ENCODE results near the gene PAX8. TPM values are rescaled to one million over a fixed set of nuclear protein-coding genes. Genes with fewer than 3 reads are reported as not detected.
A peak's percentile ranks its signal among the peaks of the same experiment; 100 is the strongest.

PAX8 gene
- total and polyA plus RNA-seq, 2 donors (not counting 1 experiment from before 2014, with no cell fraction given): 0.26 to 0.50 TPM

- no peaks in the 10 kb centered on the region for H3K9me3 ChIP-seq (ENCODE audit: control insufficient read depth, insufficient read depth, low read depth, low read length)
- no peak overlapping the region for H3K4me2 ChIP-seq (ENCODE audit: extremely low read depth, insufficient read depth, low read length)
- no peak overlapping the region for H3K9ac ChIP-seq (ENCODE audit: insufficient read depth, low read length)
- H3K36me3 ChIP-seq (ENCODE audit: control insufficient read depth, insufficient read depth, low read length): no peaks in the 10 kb centered on the region
- DNase-seq (ENCODE audit: low read depth in 2 of 2): peak in 1 of 2 donors; percentile 58
- no peaks in the 10 kb centered on the region for H4K20me1 ChIP-seq (ENCODE audit: control insufficient read depth, extremely low read depth, insufficient read depth, low read length)
- no peak overlapping the region for H3K4me3 ChIP-seq (replicated peaks in 1 of 4; ENCODE audit: control extremely low read depth in 1 of 4, insufficient read depth in 1 of 4, low read depth in 3 of 4, low read length in 4 of 4)
- H3K27ac ChIP-seq (ENCODE audit: insufficient read depth, low read length): peak overlapping the region; percentile 69
- H3K4me1 ChIP-seq (ENCODE audit: control insufficient read depth, extremely low read depth, insufficient read depth, low read length): peaks cover 16% of the 10 kb centered on the region
- no peaks in the 10 kb centered on the region for H3K27me3 ChIP-seq (ENCODE audit: control insufficient read depth, insufficient read depth, low read length)
- no peaks in the 10 kb centered on the region for H3K79me2 ChIP-seq (ENCODE audit: control insufficient read depth, insufficient read depth, low read length)
- no peak overlapping the region for H2AFZ ChIP-seq (ENCODE audit: low read length)
- TF ChIP-seq CTCF (conservative IDR thresholded peaks at IDR 0.05 in 1 of 2, IDR thresholded peaks at IDR 0.05 in 1 of 2; ENCODE audit: low read depth in 1 of 2, low read length in 2 of 2) (no peak), EZH2 (IDR thresholded peaks at IDR 0.05; ENCODE audit: low read length, missing control alignments) (no peak)
Measured at GRCh38 chr2:113284476-113284875, 5.8 kb upstream of the PAX8 start.

GRCh38 chr2:113283704-113284284 is 5.1 kb upstream of the PAX8 start:
- peaks cover 16% of the 10 kb centered on the region for H3K4me1 ChIP-seq (ENCODE audit: control insufficient read depth, extremely low read depth, insufficient read depth, low read length)
- H3K79me2 ChIP-seq (ENCODE audit: control insufficient read depth, insufficient read depth, low read length): no peaks in the 10 kb centered on the region
- H4K20me1 ChIP-seq (ENCODE audit: control insufficient read depth, extremely low read depth, insufficient read depth, low read length): no peaks in the 10 kb centered on the region
- peak overlapping the region; percentile 18 for H2AFZ ChIP-seq (ENCODE audit: low read length)
- no peak overlapping the region for H3K9ac ChIP-seq (ENCODE audit: insufficient read depth, low read length)
- H3K27me3 ChIP-seq (ENCODE audit: control insufficient read depth, insufficient read depth, low read length): peaks cover 6% of the 10 kb centered on the region
- DNase-seq (ENCODE audit: low read depth in 2 of 2): peak; percentile 84 to 96
- peak overlapping the region; percentile 64 for H3K4me2 ChIP-seq (ENCODE audit: extremely low read depth, insufficient read depth, low read length)
- no peaks in the 10 kb centered on the region for H3K36me3 ChIP-seq (ENCODE audit: control insufficient read depth, insufficient read depth, low read length)
- no peaks in the 10 kb centered on the region for H3K9me3 ChIP-seq (ENCODE audit: control insufficient read depth, insufficient read depth, low read depth, low read length)
- TF ChIP-seq EZH2 (IDR thresholded peaks at IDR 0.05; ENCODE audit: low read length, missing control alignments): no peak
- TF ChIP-seq CTCF (conservative IDR thresholded peaks at IDR 0.05 in 1 of 2, IDR thresholded peaks at IDR 0.05 in 1 of 2; ENCODE audit: low read depth in 1 of 2, low read length in 2 of 2): no peak
- no peak overlapping the region for H3K4me3 ChIP-seq (replicated peaks in 1 of 4; ENCODE audit: control extremely low read depth in 1 of 4, insufficient read depth in 1 of 4, low read depth in 3 of 4, low read length in 4 of 4)
- peak overlapping the region; percentile 69 for H3K27ac ChIP-seq (ENCODE audit: insufficient read depth, low read length)

- H3K9me3 ChIP-seq (ENCODE audit: control insufficient read depth, insufficient read depth, low read depth, low read length): no peaks in the 10 kb centered on the region
- TF ChIP-seq CTCF (conservative IDR thresholded peaks at IDR 0.05 in 1 of 2, IDR thresholded peaks at IDR 0.05 in 1 of 2; ENCODE audit: low read depth in 1 of 2, low read length in 2 of 2) (peak in 1 of 2 donors; percentile 35), EZH2 (IDR thresholded peaks at IDR 0.05; ENCODE audit: low read length, missing control alignments) (no peak)
- no peak overlapping the region for H3K4me2 ChIP-seq (ENCODE audit: extremely low read depth, insufficient read depth, low read length)
- H3K36me3 ChIP-seq (ENCODE audit: control insufficient read depth, insufficient read depth, low read length): no peaks in the 10 kb centered on the region
- no peaks in the 10 kb centered on the region for H3K79me2 ChIP-seq (ENCODE audit: control insufficient read depth, insufficient read depth, low read length)
- DNase-seq (ENCODE audit: low read depth in 2 of 2): peak; percentile 30 to 48
- peak overlapping the region; percentile 69 for H3K27ac ChIP-seq (ENCODE audit: insufficient read depth, low read length)
- H3K4me1 ChIP-seq (ENCODE audit: control insufficient read depth, extremely low read depth, insufficient read depth, low read length): peaks cover 16% of the 10 kb centered on the region
- peaks cover 14% of the 10 kb centered on the region for H3K27me3 ChIP-seq (ENCODE audit: control insufficient read depth, insufficient read depth, low read length)
- H2AFZ ChIP-seq (ENCODE audit: low read length): peak overlapping the region; percentile 5
- no peaks in the 10 kb centered on the region for H4K20me1 ChIP-seq (ENCODE audit: control insufficient read depth, extremely low read depth, insufficient read depth, low read length)
- no peak overlapping the region for H3K4me3 ChIP-seq (replicated peaks in 1 of 4; ENCODE audit: control extremely low read depth in 1 of 4, insufficient read depth in 1 of 4, low read depth in 3 of 4, low read length in 4 of 4)
- H3K9ac ChIP-seq (ENCODE audit: insufficient read depth, low read length): no peak overlapping the region
Measured at GRCh38 chr2:113282747-113283533, 4.2 kb upstream of the PAX8 start.
